Neural progenitor cell (in vitro differentiated cells): Measurements from ENCODE around the gene COMMD7.
"Not testable (repeated sequence)": the region's sequence is repeated elsewhere in the genome, so short reads cannot be mapped to it uniquely, and the experiment has no call there.

Source experiments
- CTCF ChIP-seq: fragments of 200-600 bp; sonication (generic); IDR thresholded peaks from 2 replicates; pipeline ENCODE4 v1.5.1; 2017; ENCODE audit warnings: antibody characterized with exemption, mild to moderate bottlenecking
- EZH2phosphoT487 ChIP-seq: fragments of 200-600 bp; sonication (generic); IDR thresholded peaks from 2 replicates; pipeline ENCODE4 v1.6.1; 2017; ENCODE audit warnings: antibody characterized with exemption

DNA sequence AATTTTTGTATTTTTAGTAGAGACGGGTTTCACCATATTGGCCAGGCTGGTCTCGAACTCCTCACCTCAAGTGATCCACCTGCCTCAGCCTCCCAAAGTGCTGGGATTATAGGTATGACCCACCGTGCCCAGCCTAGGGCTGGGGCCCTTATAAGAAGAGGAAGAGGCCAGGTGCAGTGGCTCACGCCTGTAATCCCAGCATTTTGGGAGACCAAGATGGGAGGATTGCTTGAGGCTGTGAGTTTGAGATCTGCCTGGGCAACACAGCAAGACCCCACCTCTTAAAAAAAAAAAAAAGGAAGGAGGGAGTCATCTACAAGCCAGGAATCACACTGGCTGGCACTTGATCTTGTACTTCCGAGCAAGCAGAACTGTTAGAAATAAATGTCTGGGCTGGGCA lies 13.9 kb downstream of the COMMD7 start:
- TF ChIP-seq EZH2phosphoT487, CTCF: not testable (repeated sequence)
